GM23338 (cell line): ENCODE data around the gene PLOD2. TPM values are rescaled to one million over a fixed set of nuclear protein-coding genes. Genes with fewer than 3 reads are reported as not detected.

Experiments used
- ATAC-seq: fragments of 200-7000 bp; cut with Tn5 transposase; 3 replicates; pipeline ENCODE4 v1.9.1; 2020
- DNase-seq: peaks from one replicate; pipeline ENCODE4 v3.0.0-alpha.2; 2015; ENCODE audit warnings: low spot score
- H2AFZ ChIP-seq: fragments of 200-600 bp; sonication (generic); 2 replicates; pipeline ENCODE4 v1.8.0; 2016; ENCODE audit warnings: antibody characterized with exemption, mild to moderate bottlenecking, moderate library complexity
- H3F3A ChIP-seq: fragments of 200-600 bp; sonication (generic); replicated peaks from 2 replicates; pipeline ENCODE4 v1.8.0; 2017; ENCODE audit warnings: antibody characterized with exemption, mixed run types, low read depth
- H3K27ac ChIP-seq: fragments of 200-600 bp; sonication (generic); 2 replicates; pipeline ENCODE4 v1.6.1; 2016; ENCODE audit warnings: low read depth
- H3K27me3 ChIP-seq: fragments of 200-600 bp; sonication (generic); 2 replicates; pipeline ENCODE4 v1.8.0; 2016; ENCODE audit warnings: mild to moderate bottlenecking, mixed run types, moderate library complexity; ENCODE audit not compliant: insufficient read depth
- H3K36me3 ChIP-seq: fragments of 200-600 bp; sonication (generic); 2 replicates; pipeline ENCODE4 v1.8.0; 2016; ENCODE audit warnings: mild to moderate bottlenecking; ENCODE audit not compliant: insufficient read depth
- H3K4me1 ChIP-seq: fragments of 200-600 bp; sonication (generic); 2 replicates; pipeline ENCODE4 v1.8.0; 2016; ENCODE audit warnings: mild to moderate bottlenecking, moderate library complexity; ENCODE audit not compliant: insufficient read depth
- H3K4me2 ChIP-seq: fragments of 200-600 bp; sonication (generic); 2 replicates; pipeline ENCODE4 v1.7.1; 2017; ENCODE audit warnings: mixed run types
- H3K4me3 ChIP-seq: fragments of 200-600 bp; sonication (generic); 2 replicates; pipeline ENCODE4 v1.6.1; 2016; ENCODE audit warnings: mixed run types
- H3K79me2 ChIP-seq: fragments of 200-600 bp; sonication (generic); replicated peaks from 2 replicates; pipeline ENCODE4 v1.8.0; 2017; ENCODE audit warnings: mild to moderate bottlenecking; ENCODE audit not compliant: insufficient read depth
- H3K9me2 ChIP-seq: fragments of 200-600 bp; sonication (generic); 2 replicates; pipeline ENCODE4 v1.8.0; 2017; ENCODE audit not compliant: insufficient read depth
- H4K20me1 ChIP-seq: fragments of 200-600 bp; sonication (generic); replicated peaks from 2 replicates; pipeline ENCODE4 v1.8.0; 2017; ENCODE audit warnings: mild to moderate bottlenecking; ENCODE audit not compliant: insufficient read depth
- H3K27ac Mint-ChIP-seq: 2 replicates; pipeline ENCODE4 v1.8.0; 2020; ENCODE audit warnings: inconsistent platforms, mild to moderate bottlenecking, moderate library complexity, mixed read lengths
- H3K27me3 Mint-ChIP-seq: 3 replicates; pipeline ENCODE4 v1.8.0; 2022; ENCODE audit warnings: low read depth, mild to moderate bottlenecking, moderate library complexity, mixed read lengths, inconsistent platforms; ENCODE audit not compliant: insufficient read depth, poor library complexity
- H3K36me3 Mint-ChIP-seq: 3 replicates; pipeline ENCODE4 v1.8.0; 2021; ENCODE audit warnings: low read depth, mild to moderate bottlenecking, inconsistent platforms, moderate library complexity, mixed read lengths
- H3K4me1 Mint-ChIP-seq: 3 replicates; pipeline ENCODE4 v1.8.0; 2020; ENCODE audit warnings: mild to moderate bottlenecking, inconsistent platforms, mixed read lengths
- H3K4me3 Mint-ChIP-seq: 3 replicates; pipeline ENCODE4 v1.8.0; 2021; ENCODE audit warnings: moderate library complexity, mild to moderate bottlenecking, inconsistent platforms, mixed read lengths
- H3K9me3 Mint-ChIP-seq: 3 replicates; pipeline ENCODE4 v1.8.0; 2020; ENCODE audit warnings: moderate library complexity, mild to moderate bottlenecking, inconsistent platforms, mixed read lengths
- CREB1 ChIP-seq: fragments of 250-450 bp; sonication (Bioruptor Pico); IDR thresholded peaks from 2 replicates; pipeline ENCODE4 v1.5.0; 2020; ENCODE audit warnings: low read depth, mild to moderate bottlenecking, moderate library complexity
- CTCF ChIP-seq, 2 experiments: fragments of 200-600 bp in 1 of 2; sonication (generic) in 1 of 2; conservative IDR thresholded peaks; 2 replicates each; pipeline versions ENCODE4 v1.5.1 to v1.6.1; 2016 to 2017; ENCODE audit warnings: antibody characterized with exemption in 2 of 2, low read depth in 2 of 2, mild to moderate bottlenecking in 2 of 2, moderate library complexity in 1 of 2
- ETS1 ChIP-seq: IDR thresholded peaks from 2 replicates; pipeline ENCODE4 v1.6.1; 2016; ENCODE audit warnings: antibody characterized with exemption
- EZH2 ChIP-seq: fragments of 200-600 bp; sonication (generic); IDR thresholded peaks from one replicate; pipeline ENCODE4 v1.8.0; 2017; ENCODE audit warnings: antibody characterized with exemption, mild to moderate bottlenecking, low read depth; ENCODE audit not compliant: unreplicated experiment
- JUNB ChIP-seq: IDR thresholded peaks from one replicate; pipeline ENCODE4 v1.6.1; 2016; ENCODE audit warnings: antibody characterized with exemption; ENCODE audit not compliant: unreplicated experiment
- NANOG ChIP-seq: IDR thresholded peaks from 2 replicates; pipeline ENCODE4 v1.6.1; 2016; ENCODE audit warnings: antibody characterized with exemption, borderline replicate concordance
- POLR2AphosphoS5 ChIP-seq: IDR thresholded peaks from 2 replicates; pipeline ENCODE4 v1.6.1; 2016; ENCODE audit warnings: antibody characterized with exemption, low read depth
- REST ChIP-seq: IDR thresholded peaks from one replicate; pipeline ENCODE4 v1.6.1; 2018; ENCODE audit warnings: antibody characterized with exemption; ENCODE audit not compliant: unreplicated experiment
- STAT1 ChIP-seq: IDR thresholded peaks from one replicate; pipeline ENCODE4 v1.6.1; 2016; ENCODE audit warnings: antibody characterized with exemption; ENCODE audit not compliant: unreplicated experiment
- ZNF114 ChIP-seq: fragments of 250-450 bp; sonication (Bioruptor Pico); IDR thresholded peaks from 2 replicates; pipeline ENCODE4 v1.5.0; 2020; ENCODE audit warnings: mild to moderate bottlenecking, moderate library complexity
- ZNF331 ChIP-seq: fragments of 250-450 bp; sonication (Bioruptor Pico); IDR thresholded peaks from 2 replicates; pipeline ENCODE4 v1.5.0; 2020; ENCODE audit warnings: low read depth, mild to moderate bottlenecking, moderate library complexity
- polyA plus RNA-seq: library from polyadenylated mRNA; unstranded; fragments of >200 nt; fragmentation: Nextera tagmentation; extraction: Ambion mirVana; gene quantifications from 2 replicates; pipeline ENCODE4 v1.2.1, GENCODE V29; 2016
- total RNA-seq: library from RNA; depleted of rRNA; stranded (reverse); fragments of >200 nt; shearing (Covaris generic); gene quantifications from 2 replicates; pipeline ENCODE4 v1.2.3, GENCODE V29; 2014

PLOD2 gene
- total and polyA plus RNA-seq, 2 experiments from 2014 or later, result 26.7 to 30.5 TPM

- no peak for TF ChIP-seq JUNB
- TF ChIP-seq ETS1, result no peak
Measured at GRCh38 chr3:146071632-146072031, 89.4 kb downstream of the PLOD2 start (continued).

- Histone ChIP-seq H3K4me1 (no peaks in the 10 kb centered on the region), H3K36me3 (no peaks in the 10 kb centered on the region), H3K4me2 (no peak overlapping the region), H3K27ac (no peak overlapping the region), H3K79me2 (no peaks in the 10 kb centered on the region), H3K9me2 (no peaks in the 10 kb centered on the region), H3F3A (no peaks in the 10 kb centered on the region), H3K4me3 (no peak overlapping the region), H2AFZ (no peak overlapping the region), H3K27me3 (no peaks in the 10 kb centered on the region), H4K20me1 (no peaks in the 10 kb centered on the region)
- H3K27ac Mint-ChIP-seq, result no peak overlapping the region
- H3K4me1 Mint-ChIP-seq, result peaks cover 7% of the 10 kb centered on the region; the same call in 2 of the 3 replicates
- ATAC-seq (no peak), DNase-seq (no peak)
- TF ChIP-seq ETS1, result no peak
- no peak for TF ChIP-seq STAT1
- TF ChIP-seq REST, result no peak
- no peak for TF ChIP-seq NANOG
- no peak for TF ChIP-seq JUNB
- no peak for TF ChIP-seq POLR2AphosphoS5
- TF ChIP-seq EZH2, result no peak
- no peak for TF ChIP-seq ZNF331 (CRISPR knock-in tag)
- no peak for TF ChIP-seq ZNF114 (CRISPR knock-in tag)
- TF ChIP-seq CTCF (conservative IDR thresholded peaks at IDR 0.05; ENCODE audit: low read depth in 2 of 2), result no peak
- TF ChIP-seq CREB1, result no peak
- H3K36me3 Mint-ChIP-seq, result no peaks in the 10 kb centered on the region; the same call in 2 of the 3 replicates
- no peaks in the 10 kb centered on the region for H3K27me3 Mint-ChIP-seq
- H3K4me3 Mint-ChIP-seq, result no peak overlapping the region
- H3K9me3 Mint-ChIP-seq, result no peaks in the 10 kb centered on the region
Measured at GRCh38 chr3:146067048-146067447, 93.9 kb downstream of the PLOD2 start.
